ENCODE measurements around the gene DDR1.

Gene DDR1

DNA sequence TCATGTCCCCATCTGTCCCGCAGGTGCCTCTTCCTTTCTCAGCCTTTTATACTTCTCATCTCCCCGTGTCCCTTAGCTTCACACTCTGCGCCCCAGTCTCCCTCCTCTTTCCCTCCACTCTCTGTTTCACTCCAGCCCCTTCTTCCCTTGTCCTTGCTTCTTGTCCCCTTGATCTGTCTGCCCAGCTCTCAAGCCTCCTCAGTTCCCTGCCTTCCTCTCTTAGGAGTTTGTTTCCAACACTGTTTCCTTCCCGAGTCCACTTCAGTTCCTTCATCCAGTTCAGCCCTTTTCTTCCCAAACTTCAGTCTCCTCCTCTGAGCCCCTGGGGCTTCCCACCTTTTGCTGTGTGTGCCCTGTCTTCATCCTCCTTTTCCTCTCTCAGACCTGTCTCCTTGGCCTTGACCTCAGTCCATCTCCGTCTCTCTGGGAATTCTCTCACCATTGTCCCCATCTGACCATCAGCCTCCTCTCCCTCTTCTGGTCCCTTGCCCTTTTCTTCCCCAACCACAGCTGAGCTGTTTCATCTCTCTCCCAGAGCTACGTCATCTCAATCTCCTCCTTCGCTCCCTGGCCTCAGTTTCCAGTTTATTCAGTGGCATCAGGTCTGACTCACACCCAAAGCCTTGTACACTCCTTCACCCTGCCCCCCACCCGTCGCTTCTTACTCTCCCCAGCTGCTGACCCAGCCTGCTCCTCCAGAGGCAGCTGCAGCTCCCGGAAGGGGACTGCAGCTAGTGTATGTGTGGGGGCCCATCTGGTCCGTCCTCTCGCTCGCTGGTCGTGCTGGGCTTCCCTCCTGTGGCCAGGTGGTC is 2.7 kb upstream of the DDR1 start:
- no peak for DNase-seq

DNA sequence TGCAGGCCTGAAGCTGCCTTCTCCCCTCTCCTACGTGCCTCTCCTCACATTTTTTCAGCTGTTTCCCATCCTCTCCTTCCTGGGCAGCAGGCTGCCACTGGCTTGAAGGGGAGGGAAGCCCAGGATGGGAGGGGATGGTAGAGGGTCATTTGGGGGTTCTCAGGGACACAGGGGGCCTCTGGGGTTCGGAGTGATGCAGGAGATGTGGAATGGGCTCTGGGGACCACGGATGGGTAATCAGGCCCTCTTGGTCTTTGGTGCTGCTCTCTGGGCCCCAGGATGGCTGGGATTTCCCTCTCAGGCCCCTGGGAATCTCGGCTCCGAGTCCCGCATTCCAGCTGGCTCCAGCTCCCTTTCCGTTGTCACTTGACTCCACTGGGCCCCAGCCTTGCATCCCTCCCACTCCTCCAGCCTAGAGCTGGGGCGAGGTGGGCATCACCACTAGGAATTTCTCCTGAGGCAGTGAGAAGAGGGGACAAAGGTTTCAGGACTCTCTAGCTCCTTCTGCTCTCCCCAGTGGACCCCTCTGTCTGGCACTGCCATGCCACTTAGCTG is 2.0 kb upstream of the DDR1 start:
- no peak for DNase-seq

DNA sequence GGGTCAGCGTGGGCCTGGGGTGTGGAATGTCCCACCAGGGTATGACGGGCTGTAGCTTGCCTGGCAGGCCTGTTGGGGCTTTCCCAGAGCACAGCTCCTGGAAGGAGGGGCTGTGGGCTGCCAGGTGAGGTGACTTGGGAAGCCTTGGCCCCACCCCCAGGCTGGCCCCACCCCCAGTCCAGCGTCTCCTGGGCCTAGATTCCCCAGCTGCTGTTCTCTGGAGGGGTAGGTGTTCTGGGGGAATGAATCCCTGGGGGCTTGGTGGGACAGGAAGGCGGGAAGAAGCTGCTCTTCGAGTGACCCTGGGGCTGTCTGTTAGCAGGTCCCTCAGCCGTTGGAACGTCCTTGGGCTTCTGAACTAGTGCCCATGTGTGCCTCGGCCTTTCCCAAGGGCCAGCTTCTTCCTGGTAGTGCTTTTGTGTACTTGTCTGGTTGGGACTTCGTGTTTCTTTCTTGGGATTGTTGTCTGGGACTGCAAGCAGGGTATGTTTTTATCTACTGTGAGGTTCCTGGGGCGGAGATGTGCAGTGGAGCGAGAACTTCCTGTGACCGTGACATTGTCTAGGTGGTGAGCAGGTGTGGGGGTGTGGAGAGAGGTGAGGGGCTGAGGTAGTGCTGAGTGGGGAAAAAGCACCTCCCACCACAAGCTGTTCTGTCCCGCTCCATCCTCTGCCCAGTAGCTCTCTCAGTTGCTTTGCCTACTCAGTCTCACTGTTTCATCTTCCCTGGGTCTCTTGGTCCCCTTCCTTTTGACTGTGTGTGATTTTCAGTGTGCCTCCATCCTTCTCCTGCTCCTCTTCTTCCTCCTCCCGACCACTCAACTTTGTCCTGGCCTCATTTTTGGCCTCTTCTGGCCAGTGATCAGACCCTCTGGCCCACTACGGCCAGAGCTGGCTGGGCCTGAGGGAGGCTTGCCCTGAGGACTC is 1.3 kb upstream of the DDR1 start:
- DNase-seq, result peak in 1 of 4 experiments; percentile 10

GRCh38 chr6:30884521-30885480 is 482 bp downstream of the DDR1 start:
- DNase-seq, result peak in 1 of 4 experiments; percentile 18

DNA sequence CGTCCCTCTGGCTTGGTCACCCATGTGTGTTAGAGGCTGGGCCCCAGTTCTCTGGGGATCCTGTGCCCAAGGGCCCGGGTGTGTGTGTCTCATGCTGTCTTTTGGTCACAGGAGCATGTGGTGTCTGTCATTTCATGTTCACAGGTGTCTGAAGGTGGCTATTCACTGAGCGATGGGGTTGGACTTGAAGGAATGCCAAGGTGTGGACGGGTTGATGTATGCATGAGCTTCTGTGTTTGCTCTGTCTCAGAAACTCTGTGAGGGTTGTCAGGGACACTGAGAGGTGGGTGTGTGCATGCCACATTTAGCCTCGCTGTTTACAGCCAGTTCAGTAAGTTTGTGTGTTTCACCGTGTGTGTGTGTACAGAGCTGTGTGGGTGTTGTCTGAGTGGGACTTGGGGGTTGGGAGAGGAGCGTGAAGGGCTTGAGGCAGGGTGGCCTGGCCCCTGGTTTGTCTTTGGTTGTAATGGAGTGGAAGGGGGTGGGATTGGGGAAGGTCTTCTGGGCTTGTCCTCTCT is 1.2 kb downstream of the DDR1 start:
- no peak for DNase-seq

DNA sequence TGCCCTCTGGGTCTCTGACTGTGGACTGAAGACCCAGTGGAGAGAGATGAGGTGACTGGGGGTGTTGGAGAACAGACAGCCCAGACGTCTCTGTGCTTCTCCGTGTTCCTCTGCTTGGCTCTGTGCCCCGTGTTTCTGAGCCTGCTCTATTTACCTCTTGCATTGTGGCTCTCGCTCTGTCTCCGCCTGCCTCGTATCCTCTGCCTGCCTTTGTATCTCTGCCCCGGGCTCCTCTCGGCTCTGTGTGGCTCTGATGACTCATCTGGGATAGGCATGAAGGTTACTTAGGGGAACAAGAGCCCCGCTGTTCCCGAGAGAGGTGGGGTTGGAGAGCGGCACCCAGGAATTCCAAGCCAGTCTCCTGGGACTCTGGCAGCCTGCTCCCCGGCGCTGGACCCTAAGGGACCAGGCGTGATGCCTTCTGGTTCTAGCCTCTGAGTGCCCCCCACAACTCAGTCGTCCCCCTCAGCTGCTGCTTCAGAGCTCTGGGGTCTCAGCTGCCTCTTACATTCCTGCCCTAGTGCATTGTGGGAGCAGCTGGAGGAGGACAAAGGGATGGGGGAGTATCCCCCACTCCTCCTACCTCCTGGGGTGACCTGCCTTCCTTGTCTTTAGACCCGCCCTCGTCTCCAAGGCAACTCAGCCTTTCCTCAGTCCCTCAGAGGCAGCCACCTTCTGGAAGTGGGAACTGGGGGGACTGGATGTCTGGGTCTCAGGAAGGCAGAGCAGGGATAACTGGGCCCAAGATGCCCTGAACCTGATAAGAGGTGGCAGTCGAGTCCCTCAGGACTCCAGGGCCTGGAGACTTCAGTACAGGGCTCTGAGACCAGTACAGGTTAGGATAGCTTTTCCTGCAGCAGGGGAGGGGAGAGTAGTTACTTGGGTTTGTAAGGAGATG is 1.9 kb downstream of the DDR1 start:
- DNase-seq, result peak in 2 of 4 experiments; percentile 15 to 36

GRCh38 chr6:30886897-30887255 is 2.6 kb downstream of the DDR1 start:
- no peak for DNase-seq

GRCh38 chr6:30887901-30888815 is 3.8 kb downstream of the DDR1 start:
- DNase-seq, result no peak

DNA sequence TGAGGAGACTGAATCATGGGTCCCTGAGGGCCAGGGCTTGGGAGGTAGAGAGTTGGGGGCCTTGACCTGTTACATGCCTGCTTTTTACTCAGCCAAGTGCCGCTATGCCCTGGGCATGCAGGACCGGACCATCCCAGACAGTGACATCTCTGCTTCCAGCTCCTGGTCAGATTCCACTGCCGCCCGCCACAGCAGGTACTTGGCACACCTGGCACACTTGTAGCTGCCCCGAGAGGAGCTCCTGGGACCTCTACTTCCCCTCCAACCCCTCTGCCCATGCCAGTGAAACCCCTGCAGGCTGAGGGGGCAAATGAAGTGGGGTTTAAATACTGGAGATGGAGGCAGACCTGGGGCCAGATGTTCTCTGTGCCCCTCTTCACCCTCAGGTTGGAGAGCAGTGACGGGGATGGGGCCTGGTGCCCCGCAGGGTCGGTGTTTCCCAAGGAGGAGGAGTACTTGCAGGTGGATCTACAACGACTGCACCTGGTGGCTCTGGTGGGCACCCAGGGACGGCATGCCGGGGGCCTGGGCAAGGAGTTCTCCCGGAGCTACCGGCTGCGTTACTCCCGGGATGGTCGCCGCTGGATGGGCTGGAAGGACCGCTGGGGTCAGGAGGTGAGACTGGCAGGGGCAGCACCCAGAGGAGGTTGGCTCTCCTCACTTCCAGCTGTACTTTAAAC is 4.6 kb downstream of the DDR1 start:
- no peak for DNase-seq

GRCh38 chr6:30889496-30889885 is 5.2 kb downstream of the DDR1 start:
- no peak for DNase-seq

DNA sequence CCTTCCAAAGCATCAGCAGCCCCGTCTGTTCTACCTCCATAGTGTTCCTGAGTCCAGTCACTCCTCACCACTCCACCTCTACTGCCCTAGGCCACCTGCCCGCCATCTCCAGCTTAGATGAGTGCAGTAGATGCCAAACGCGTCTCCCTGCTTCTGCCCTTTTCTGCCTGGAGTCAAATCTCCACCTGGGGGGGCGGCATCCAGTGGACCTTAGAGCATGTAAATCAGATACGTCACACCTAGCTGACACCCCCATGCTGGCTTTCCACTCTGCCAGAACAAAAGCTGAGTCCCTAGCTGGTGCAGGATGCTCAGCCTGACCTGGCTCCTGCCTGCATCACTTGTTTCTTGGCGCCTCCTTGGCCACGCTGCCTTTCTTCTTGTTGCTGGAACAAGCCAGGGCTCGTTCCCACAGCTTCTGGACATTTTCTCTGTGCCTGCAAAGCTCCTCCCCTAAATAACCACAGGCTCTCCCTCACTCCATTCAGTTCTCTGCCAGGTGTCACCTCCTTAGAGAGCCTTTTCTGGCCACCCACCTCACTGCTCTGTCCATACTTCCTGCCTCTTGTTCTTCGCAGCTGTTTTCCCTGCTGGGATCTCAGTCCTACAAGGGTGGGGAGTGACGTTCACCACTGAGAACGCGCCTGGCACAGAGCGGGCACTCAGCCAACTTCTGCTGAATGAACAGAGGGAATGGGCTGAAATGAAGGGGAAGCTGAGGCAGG is 5.8 kb downstream of the DDR1 start:
- no peak for DNase-seq

- no peak for DNase-seq
Observed at GRCh38 chr6:30890646-30891449, 6.5 kb downstream of the DDR1 start.

GRCh38 chr6:30891450-30891723 is 7.1 kb downstream of the DDR1 start:
- no peak for DNase-seq

GRCh38 chr6:30891816-30892538 is 7.7 kb downstream of the DDR1 start:
- no peak for DNase-seq

DNA sequence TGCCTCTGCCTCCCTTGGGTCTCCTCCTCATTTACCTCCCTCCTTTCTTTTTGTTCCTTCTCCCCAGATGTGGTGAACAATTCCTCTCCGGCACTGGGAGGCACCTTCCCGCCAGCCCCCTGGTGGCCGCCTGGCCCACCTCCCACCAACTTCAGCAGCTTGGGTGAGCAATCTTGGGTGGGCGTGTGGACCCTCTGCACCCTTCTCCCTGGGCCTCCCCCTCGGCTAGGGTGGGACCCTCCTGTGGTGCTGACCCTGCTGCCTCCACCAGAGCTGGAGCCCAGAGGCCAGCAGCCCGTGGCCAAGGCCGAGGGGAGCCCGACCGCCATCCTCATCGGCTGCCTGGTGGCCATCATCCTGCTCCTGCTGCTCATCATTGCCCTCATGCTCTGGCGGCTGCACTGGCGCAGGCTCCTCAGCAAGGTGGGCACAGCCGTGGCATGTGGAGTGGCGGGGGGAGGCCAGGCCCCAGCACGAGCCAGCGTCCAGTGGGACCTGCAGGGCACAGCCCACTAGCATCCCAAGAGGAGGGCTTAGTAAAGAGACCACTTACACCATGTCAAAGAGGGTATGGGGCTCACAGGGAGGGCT is 8.8 kb downstream of the DDR1 start:
- no peak for DNase-seq

GRCh38 chr6:30893666-30894065 is 9.3 kb downstream of the DDR1 start:
- DNase-seq, result no peak

DNA sequence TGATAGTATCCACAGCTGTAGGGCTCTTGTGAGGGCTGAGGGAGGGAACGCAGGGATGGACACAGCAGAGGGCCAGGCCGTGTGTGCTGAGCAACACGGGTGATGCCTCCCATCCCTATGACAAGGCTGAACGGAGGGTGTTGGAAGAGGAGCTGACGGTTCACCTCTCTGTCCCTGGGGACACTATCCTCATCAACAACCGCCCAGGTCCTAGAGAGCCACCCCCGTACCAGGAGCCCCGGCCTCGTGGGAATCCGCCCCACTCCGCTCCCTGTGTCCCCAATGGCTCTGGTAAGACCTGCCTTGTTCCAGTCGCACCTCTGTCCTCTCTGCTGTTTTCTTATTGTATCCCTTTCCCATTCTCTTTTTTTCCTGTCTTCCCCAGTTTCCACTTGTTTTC is 10.1 kb downstream of the DDR1 start:
- DNase-seq, result no peak

Data from activated naive CD4-positive, alpha-beta T cell (primary cell).